Endometrium (tissue), 2 donors: ENCODE data around the gene LYSET.
"Not testable (repeated sequence)": the region's sequence is repeated elsewhere in the genome, so short reads cannot be mapped to it uniquely, and the experiment has no call there.

Experiments
- FAIRE-seq: peaks from 2 replicates; lab custom pipeline; 2012; peaks lifted over from hg19 to GRCh38; lab: Jason Lieb, UNC
- donor health status: control.
- donor health status: control.

LYSET gene, protein sequence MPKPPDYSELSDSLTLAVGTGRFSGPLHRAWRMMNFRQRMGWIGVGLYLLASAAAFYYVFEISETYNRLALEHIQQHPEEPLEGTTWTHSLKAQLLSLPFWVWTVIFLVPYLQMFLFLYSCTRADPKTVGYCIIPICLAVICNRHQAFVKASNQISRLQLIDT

GRCh38 chr14:93184391-93185348 is at the start of gene LYSET, which contains the start of gene MOAP1:
Gene LYSET, plus strand, starts transcription at chr14:93185317. Its CDS starts 89 bp downstream, at chr14:93185406.
Gene MOAP1, minus strand, starts transcription at chr14:93184897. Its CDS starts 655 bp downstream, at chr14:93184242.
- no peak for FAIRE-seq

DNA sequence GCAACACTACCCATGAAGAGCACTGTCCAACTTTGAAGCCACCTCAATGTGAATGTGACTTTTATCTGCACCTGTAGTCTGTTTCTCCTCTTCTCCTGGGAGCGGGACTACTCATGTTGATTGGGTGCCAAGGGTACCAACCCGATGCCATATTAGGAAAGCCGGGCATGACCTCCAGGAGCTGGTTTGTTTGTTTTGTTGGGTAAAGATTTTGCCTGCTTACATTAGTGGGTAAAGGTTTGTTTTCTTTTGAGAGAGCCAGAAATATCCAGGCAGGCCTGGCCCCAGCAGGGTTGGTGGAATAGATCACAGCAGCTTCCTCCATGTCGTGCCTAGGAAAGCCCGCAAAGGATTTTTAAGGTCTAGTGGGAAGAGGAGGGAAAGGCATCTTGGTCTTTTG is 49.7 kb upstream of the LYSET start:
- no peak for FAIRE-seq

GRCh38 chr14:93136009-93136408 is 49.1 kb upstream of the LYSET start:
- no peak for FAIRE-seq

GRCh38 chr14:93136508-93136907 is 48.6 kb upstream of the LYSET start:
- FAIRE-seq, result not testable (repeated sequence)

- no peak for FAIRE-seq
Observed at GRCh38 chr14:93137864-93138263, 47.3 kb upstream of the LYSET start.

- no peak for FAIRE-seq
Observed at GRCh38 chr14:93142854-93143652, 42.1 kb upstream of the LYSET start.

DNA sequence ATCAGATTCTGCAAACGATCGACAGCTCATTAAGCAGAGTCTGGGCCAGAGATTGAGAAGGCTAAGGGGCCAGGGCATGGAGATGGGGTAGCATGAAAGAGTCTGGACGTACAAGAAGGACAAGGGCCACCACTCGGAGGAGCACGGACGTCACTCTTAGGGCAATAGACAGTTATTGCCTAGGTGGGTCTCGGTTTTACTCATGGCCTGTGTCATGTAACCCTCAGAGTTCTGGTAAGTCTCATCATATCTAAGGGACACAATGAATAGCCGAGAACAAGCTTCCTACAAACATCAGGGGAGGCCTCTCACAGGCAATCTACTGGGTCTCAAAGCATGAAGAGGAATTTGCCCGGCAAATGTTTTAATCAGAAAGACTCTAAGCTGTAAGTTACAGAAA is 39.0 kb upstream of the LYSET start:
- no peak for FAIRE-seq

GRCh38 chr14:93148979-93149378 is 36.1 kb upstream of the LYSET start:
- no peak for FAIRE-seq

- FAIRE-seq, result no peak
Observed at GRCh38 chr14:93150227-93151208, 34.6 kb upstream of the LYSET start.

DNA sequence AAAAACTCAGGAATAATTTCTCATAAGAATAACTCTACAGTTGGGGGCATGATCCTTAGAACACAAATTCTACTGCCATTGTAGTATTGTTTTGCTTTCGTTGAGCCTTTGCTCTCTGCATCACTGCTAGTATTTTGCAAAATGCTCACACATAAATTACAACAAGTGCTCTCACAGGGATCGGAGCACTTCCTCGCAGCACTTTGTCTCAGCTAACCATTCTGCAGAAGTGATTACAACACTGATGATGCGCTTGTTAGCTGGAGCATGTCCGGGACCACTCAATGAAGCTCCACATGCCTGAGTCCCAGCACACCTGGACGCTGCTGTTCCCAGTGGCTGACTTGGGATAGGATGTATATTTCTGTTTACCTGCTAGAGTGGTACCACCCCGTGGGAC is 32.0 kb upstream of the LYSET start:
- FAIRE-seq, result no peak

DNA sequence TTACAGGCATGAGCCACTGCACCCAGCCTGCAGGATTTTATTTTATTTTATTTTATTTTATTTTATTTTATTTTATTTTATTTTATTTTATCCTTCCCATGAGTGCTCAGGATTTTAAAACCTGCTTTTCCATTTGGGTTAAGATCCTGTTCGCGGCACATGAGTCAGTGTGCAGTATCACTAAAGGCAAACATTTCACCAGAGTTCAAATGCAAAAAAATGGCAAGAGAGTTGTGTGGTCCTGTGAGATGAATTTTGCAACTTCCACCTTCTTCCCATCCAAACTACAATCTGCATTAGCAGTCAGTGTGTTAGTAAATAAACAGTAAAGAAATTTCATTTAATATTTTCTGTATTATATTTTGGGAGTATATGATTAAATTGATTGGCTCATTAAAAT is 29.4 kb upstream of the LYSET start:
- no peak for FAIRE-seq

GRCh38 chr14:93156693-93157369 is 28.3 kb upstream of the LYSET start:
- no peak for FAIRE-seq

GRCh38 chr14:93158349-93158748 is 26.8 kb upstream of the LYSET start:
- not testable (repeated sequence) for FAIRE-seq

- not testable (repeated sequence) for FAIRE-seq
Observed at GRCh38 chr14:93159625-93160352, 25.3 kb upstream of the LYSET start.

- no peak for FAIRE-seq
Observed at GRCh38 chr14:93160353-93160801, 24.7 kb upstream of the LYSET start.

GRCh38 chr14:93161411-93161940 is 23.6 kb upstream of the LYSET start:
- FAIRE-seq, result no peak

GRCh38 chr14:93163564-93163963 is 21.6 kb upstream of the LYSET start:
- FAIRE-seq, result no peak

- not testable (repeated sequence) for FAIRE-seq
Observed at GRCh38 chr14:93165271-93166265, 19.5 kb upstream of the LYSET start.
